Tibial nerve (tissue), 4 donors: ENCODE data around the gene ACTR3C. TPM values are rescaled to one million over a fixed set of nuclear protein-coding genes. Genes with fewer than 3 reads are reported as not detected.
"Not testable (repeated sequence)": the region's sequence is repeated elsewhere in the genome, so short reads cannot be mapped to it uniquely, and the experiment has no call there.

Experiments
- DNase-seq, 2 donors: peaks; one replicate each; pipeline ENCODE4 v3.0.0-alpha.2; 2019; ENCODE audit warnings: low spot score in 2 of 2
- H3K27ac ChIP-seq, 4 donors: fragments of 200-600 bp; sonication (generic) in 3 of 4; one replicate each; pipeline ENCODE4 v1.5.1; 2017 to 2019; ENCODE audit warnings: mild to moderate bottlenecking in 1 of 4
- H3K27me3 ChIP-seq, 2 donors: fragments of 200-600 bp; sonication (generic) in 1 of 2; one replicate each; pipeline versions ENCODE4 v1.5.1 to v1.6.0; 2017 to 2019
- H3K36me3 ChIP-seq, 3 donors: fragments of 200-600 bp; sonication (generic); one replicate each; pipeline ENCODE4 v1.5.1; 2018 to 2019
- H3K4me1 ChIP-seq, 4 donors: fragments of 200-600 bp; sonication (generic) in 3 of 4; one replicate each; pipeline ENCODE4 v1.5.1; 2017 to 2019
- H3K4me3 ChIP-seq, 4 donors: fragments of 200-600 bp; sonication (generic) in 3 of 4; one replicate each; pipeline ENCODE4 v1.5.1; 2017 to 2019; ENCODE audit warnings: mild to moderate bottlenecking in 1 of 4, moderate library complexity in 1 of 4
- H3K9me3 ChIP-seq, 4 donors: fragments of 200-600 bp; sonication (generic) in 3 of 4; one replicate each; pipeline ENCODE4 v1.5.1; 2017 to 2019
- EP300 ChIP-seq, 2 donors: sonication (generic); formaldehyde crosslinking; IDR thresholded peaks; one replicate each; pipeline ENCODE4 v1.6.1; 2017; ENCODE audit warnings: antibody characterized with exemption in 2 of 2, mild to moderate bottlenecking in 1 of 2
- POLR2A ChIP-seq, 2 donors: fragments of 450-650 bp; IDR thresholded peaks; one replicate each; pipeline ENCODE4 v1.6.1; 2017; ENCODE audit warnings: antibody characterized with exemption in 2 of 2, mild to moderate bottlenecking in 2 of 2, moderate library complexity in 2 of 2
- WGBS, 2 donors: methylation state at CpG; one replicate each; pipeline ENCODE4 v1.1.5; 2018; 5-methylcytosine and 5-hydroxymethylcytosine counted together
- total RNA-seq, 4 donors: library from RNA; depleted of rRNA; stranded (reverse); fragments of >200 nt; gene quantifications; one replicate each; pipeline ENCODE4 v1.1.0, GENCODE V29; 2016
- TF ChIP-seq, protein P1 (sequence below), 5 experiments: fragments of 200-600 bp in 3 of 5; fragments of 450-650 bp in 2 of 5; sonication (generic) in 3 of 5; IDR thresholded peaks; one replicate each; pipeline ENCODE4 v1.5.1; 2016 to 2019; ENCODE audit warnings: antibody characterized with exemption in 5 of 5, mild to moderate bottlenecking in 3 of 5, moderate library complexity in 2 of 5

ACTR3C gene
- total RNA-seq, 4 donors from 2014 or later = 0.44 to 2.3 (median 0.94) TPM

DNA sequence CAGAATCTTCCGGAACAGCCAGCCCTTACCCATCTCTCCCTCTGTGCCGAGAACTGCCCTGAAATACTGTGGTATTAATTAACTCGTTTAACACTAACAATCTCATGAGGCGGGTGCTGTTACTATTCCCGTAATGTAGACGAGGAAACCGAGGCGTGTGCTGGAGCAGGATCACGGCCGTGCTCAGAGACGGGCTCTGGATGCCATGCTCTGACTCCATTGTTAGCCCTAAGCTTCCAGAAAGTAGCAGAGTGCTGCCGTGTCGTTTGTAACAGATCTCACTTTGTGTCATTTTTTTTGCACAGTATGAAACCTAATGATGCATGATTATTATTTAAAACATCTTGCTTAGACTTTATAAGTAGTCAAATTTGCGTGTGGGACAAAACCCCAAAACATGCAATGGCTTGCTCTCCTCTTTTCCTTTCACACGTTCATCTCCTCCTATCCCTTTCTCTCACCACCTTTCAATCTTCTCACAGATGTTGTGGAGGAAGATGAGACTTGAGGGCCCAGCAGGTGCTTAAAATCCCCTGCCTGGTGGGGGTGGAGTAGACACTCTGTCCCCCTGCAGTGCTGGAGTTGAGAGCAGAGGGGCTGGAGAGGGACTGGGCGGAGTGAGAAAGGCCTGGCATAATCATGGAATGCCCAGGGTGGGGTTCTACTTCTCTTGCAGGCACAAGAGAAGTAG, 482 bp upstream of the ACTR3C start:
- TF ChIP-seq, protein P1, sequence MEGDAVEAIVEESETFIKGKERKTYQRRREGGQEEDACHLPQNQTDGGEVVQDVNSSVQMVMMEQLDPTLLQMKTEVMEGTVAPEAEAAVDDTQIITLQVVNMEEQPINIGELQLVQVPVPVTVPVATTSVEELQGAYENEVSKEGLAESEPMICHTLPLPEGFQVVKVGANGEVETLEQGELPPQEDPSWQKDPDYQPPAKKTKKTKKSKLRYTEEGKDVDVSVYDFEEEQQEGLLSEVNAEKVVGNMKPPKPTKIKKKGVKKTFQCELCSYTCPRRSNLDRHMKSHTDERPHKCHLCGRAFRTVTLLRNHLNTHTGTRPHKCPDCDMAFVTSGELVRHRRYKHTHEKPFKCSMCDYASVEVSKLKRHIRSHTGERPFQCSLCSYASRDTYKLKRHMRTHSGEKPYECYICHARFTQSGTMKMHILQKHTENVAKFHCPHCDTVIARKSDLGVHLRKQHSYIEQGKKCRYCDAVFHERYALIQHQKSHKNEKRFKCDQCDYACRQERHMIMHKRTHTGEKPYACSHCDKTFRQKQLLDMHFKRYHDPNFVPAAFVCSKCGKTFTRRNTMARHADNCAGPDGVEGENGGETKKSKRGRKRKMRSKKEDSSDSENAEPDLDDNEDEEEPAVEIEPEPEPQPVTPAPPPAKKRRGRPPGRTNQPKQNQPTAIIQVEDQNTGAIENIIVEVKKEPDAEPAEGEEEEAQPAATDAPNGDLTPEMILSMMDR (IDR thresholded peaks at IDR 0.05) = no peak
- TF ChIP-seq EP300 (IDR thresholded peaks at IDR 0.05) (no peak), POLR2A (IDR thresholded peaks at IDR 0.05) (no peak)
- H3K4me1 ChIP-seq = peaks cover 0 to 27% (median 0%) of the 10 kb centered on the region in 4 donors
- no peak for DNase-seq
- H3K27me3 ChIP-seq = peaks cover 0 to 13% of the 10 kb centered on the region in 2 donors
- WGBS, 2 donors = 19 to 21% methylated on average over 15 to 16 of the region's 16 CpGs
- H3K36me3 ChIP-seq = peaks cover 0 to 19% (median 0%) of the 10 kb centered on the region in 3 donors
- peak overlapping the region; percentile 58 to 89 (median 80) for H3K27ac ChIP-seq
- no peaks in the 10 kb centered on the region for H3K9me3 ChIP-seq
- H3K4me3 ChIP-seq = peak overlapping the region; percentile 54 to 77 (median 64)

DNA sequence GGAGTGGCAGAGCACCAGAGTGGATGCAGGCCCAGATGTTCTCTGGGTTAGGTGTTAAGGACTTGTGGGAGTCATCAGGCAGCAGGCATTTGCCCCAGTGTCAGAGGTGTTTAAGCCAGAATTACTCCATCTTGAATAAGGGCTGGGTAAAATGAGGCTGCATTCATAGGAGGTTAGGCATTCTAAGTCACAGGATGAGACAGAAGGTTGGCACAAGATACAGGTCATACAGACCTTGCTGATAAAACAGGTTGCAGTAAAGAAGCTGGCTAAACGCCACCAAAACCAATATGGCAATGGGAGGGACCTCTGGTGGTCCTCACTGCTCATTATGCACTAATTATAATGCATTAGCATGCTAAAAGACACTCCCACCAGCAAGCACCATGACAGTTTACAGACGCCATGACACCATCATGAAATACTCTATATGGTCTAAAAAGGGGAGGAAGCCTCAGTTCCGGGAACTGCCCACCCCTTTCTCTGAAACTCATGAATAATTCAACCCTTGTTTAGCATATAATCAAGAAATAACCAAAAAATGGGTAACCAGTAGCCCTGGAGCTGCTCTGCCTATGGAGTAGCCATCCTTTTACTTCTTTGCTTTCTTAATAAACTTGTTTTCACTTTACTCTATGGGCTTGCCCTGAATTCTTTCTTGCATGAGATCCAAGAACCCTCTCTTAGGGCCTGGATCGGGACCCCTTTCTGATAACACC, 1.1 kb downstream of the ACTR3C start:
- TF ChIP-seq POLR2A (IDR thresholded peaks at IDR 0.05) (no peak), EP300 (IDR thresholded peaks at IDR 0.05) (no peak)
- TF ChIP-seq, protein P1 (IDR thresholded peaks at IDR 0.05) = no peak
- Histone ChIP-seq H3K36me3 (peaks cover 0 to 11% (median 0%) of the 10 kb centered on the region in 3 donors), H3K9me3 (no peaks in the 10 kb centered on the region), H3K27ac (peak overlapping the region; percentile 58 to 89 (median 80)), H3K4me3 (peak overlapping the region; percentile 54 to 77 (median 64)), H3K27me3 (peaks cover 0 to 13% of the 10 kb centered on the region in 2 donors), H3K4me1 (peaks cover 0 to 27% (median 0%) of the 10 kb centered on the region in 4 donors)
- 81 to 88% methylated on average over 4 of the region's 4 CpGs for WGBS, 2 donors
- DNase-seq = no peak

DNA sequence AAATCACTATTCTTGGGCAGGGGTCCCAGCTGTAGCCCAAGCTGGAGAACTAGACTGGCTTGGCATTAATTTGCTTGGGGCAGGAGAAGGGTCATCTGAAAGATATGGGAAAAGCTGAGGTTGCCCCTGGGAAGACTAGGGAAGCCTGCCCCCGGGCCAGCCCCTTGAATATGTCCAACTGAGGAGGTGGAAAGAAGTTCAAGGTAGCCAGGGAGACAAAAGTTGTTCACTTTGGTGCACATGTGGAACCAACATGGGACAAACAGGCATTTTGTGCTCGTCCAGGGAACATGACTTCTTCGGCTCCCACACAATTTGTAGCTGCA, 1.6 kb downstream of the ACTR3C start:
- H3K4me3 ChIP-seq = no peak overlapping the region
- H3K9me3 ChIP-seq = no peaks in the 10 kb centered on the region
- H3K27ac ChIP-seq = no peak overlapping the region
- DNase-seq = no peak
- peaks cover 0 to 9% (median 0%) of the 10 kb centered on the region in 3 donors for H3K36me3 ChIP-seq
- H3K4me1 ChIP-seq = peaks cover 0 to 27% (median 0%) of the 10 kb centered on the region in 4 donors
- WGBS, 2 donors = 91 to 96% methylated on average over 3 of the region's 3 CpGs
- TF ChIP-seq EP300 (IDR thresholded peaks at IDR 0.05) (no peak), POLR2A (IDR thresholded peaks at IDR 0.05) (no peak)
- TF ChIP-seq, protein P1 (IDR thresholded peaks at IDR 0.05) = no peak
- peaks cover 0 to 13% of the 10 kb centered on the region in 2 donors for H3K27me3 ChIP-seq

DNA sequence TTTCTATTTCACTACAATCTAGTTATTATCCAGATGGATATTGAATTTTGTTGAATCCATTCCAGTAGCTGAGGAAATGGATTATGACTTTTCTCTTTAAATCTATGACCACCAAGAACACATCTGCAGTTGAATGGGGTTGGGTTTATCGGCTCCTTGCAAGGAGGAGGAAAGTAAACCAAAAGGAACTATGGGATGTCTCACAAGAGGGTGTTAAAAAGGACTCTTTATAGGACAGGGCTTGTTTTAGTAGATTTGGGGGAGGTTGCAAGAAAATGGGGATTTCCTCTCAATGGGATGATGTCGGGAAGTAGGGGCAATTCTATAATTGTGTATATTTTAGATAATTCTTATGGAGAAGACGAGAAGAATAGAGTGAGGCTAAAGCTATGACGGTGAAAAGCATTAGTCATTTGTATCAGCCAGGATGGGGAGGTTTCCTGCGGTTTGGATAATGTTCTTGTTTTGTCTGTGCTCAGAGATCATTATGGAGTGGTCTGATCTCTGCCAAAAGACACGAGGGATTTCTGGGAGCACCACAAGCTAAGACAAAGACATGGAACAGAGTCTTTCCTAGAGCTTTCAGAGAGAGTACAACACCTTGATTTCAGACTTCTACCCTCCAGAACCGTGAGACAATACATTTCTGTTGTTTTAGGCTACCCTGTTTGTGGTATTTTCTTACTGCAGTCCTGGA, 5.4 kb downstream of the ACTR3C start:
- H3K4me3 ChIP-seq = no peak overlapping the region
- H3K36me3 ChIP-seq = no peaks in the 10 kb centered on the region
- WGBS, 2 donors = 41 to 50% methylated on average over 7 of the region's 7 CpGs
- H3K27ac ChIP-seq = no peak overlapping the region
- no peak for DNase-seq
- no peak for TF ChIP-seq EP300 (IDR thresholded peaks at IDR 0.05)
- TF ChIP-seq, protein P1 (IDR thresholded peaks at IDR 0.05) = no peak
- no peak for TF ChIP-seq POLR2A (IDR thresholded peaks at IDR 0.05)
- H3K4me1 ChIP-seq = peaks cover 0 to 6% (median 0%) of the 10 kb centered on the region in 4 donors
- peaks cover 0 to 7% of the 10 kb centered on the region in 2 donors for H3K27me3 ChIP-seq
- H3K9me3 ChIP-seq = no peaks in the 10 kb centered on the region

DNA sequence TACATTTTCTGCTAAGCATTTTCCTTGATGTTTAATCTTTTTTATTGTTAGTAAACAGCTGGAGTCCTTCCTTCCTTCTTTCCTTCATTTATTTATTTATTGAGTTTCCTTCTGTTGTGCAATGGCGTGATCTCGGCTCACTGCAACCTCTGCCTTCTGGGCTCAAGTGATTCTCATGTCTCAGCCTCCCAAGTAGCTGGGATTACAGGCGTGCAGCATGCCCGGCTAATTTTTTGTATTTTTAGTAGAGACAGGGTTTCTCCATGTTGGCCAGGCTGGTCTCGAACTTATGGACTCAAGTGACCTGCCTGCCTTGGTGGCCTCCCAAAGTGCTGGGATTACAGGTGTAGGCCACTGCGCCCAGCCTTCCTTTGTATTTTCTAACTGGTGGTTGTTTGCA, 6.4 kb downstream of the ACTR3C start:
- not testable (repeated sequence) for H3K27me3 ChIP-seq, DNase-seq, H3K9me3 ChIP-seq, H3K4me1 ChIP-seq, H3K4me3 ChIP-seq, H3K27ac ChIP-seq, H3K36me3 ChIP-seq
- 89 to 90% methylated on average over 6 of the region's 6 CpGs for WGBS, 2 donors
